Stimulated activated CD8-positive, alpha-beta memory T cell treated with anti-CD3 and anti-CD28 coated beads, Interleukin-4, amount 100 ng/mL, for 1 hour (primary cell): Measurements from ENCODE around the gene LRRC8A.

Source experiments
- DNase-seq, 2 donors: peaks; one replicate each; pipeline ENCODE4 v3.0.0-alpha.2; 2020; ENCODE audit warnings: low read depth in 2 of 2, low spot score in 1 of 2

The LRRC8A gene

GRCh38 chr9:128901379-128901778 is 19.4 kb downstream of the LRRC8A start:
- DNase-seq = no peak

GRCh38 chr9:128901822-128902221 is 19.9 kb downstream of the LRRC8A start:
- no peak for DNase-seq

- peak; percentile 59 to 75 for DNase-seq
Observed at GRCh38 chr9:128902351-128903078, 20.6 kb downstream of the LRRC8A start.

GRCh38 chr9:128903079-128903461 is 21.1 kb downstream of the LRRC8A start:
- DNase-seq = no peak

- no peak for DNase-seq
Observed at GRCh38 chr9:128903871-128904620, 22.1 kb downstream of the LRRC8A start.

DNA sequence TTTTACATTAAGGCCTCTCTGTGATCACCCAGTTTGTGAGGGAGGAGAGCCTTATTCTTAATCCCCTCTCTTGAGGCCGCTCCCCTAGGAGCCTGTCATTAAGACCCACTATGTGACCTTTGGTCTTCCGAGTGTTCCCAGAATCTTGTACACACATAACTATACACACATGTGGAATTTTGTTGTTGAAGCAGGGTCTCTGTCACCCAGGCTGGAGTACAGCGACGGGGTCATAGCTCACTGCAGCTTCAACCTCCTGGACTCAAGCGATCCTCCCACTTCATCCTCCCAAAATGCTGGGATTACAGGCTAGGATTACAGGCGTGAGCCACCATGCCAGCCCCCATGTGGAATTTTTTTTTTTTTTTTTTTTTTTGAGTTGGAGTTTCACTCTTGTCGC is 24.0 kb downstream of the LRRC8A start:
- no peak for DNase-seq

GRCh38 chr9:128906741-128907140 is 24.8 kb downstream of the LRRC8A start:
- DNase-seq = no peak

GRCh38 chr9:128908372-128908771 is 26.4 kb downstream of the LRRC8A start:
- DNase-seq = no peak

GRCh38 chr9:128909859-128910258 is 27.9 kb downstream of the LRRC8A start:
- DNase-seq = no peak

DNA sequence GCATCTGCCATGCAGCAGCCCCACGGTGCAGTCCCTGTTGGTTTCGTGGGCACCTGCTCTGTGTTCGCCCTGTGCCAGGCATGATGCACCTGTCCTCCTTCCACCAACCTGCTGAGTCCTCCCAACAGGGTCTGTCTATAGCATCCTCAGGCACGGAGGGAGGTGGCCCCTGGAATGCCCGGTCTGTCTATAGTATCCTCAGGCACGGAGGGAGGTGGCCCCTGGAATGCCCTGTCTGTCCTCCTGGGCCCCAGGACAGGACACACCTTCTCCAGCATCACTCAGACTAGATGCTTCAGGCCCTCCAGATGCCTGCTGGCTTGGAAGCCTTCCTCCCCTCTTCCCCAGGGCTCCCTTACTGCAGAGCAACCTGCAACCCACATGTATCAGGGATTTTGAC is 29.0 kb downstream of the LRRC8A start:
- DNase-seq = no peak

GRCh38 chr9:128911529-128912035 is 29.6 kb downstream of the LRRC8A start:
- DNase-seq = no peak

GRCh38 chr9:128912270-128912853 is 30.4 kb downstream of the LRRC8A start:
- no peak for DNase-seq

GRCh38 chr9:128913048-128913900 is 31.3 kb downstream of the LRRC8A start:
- no peak for DNase-seq

DNA sequence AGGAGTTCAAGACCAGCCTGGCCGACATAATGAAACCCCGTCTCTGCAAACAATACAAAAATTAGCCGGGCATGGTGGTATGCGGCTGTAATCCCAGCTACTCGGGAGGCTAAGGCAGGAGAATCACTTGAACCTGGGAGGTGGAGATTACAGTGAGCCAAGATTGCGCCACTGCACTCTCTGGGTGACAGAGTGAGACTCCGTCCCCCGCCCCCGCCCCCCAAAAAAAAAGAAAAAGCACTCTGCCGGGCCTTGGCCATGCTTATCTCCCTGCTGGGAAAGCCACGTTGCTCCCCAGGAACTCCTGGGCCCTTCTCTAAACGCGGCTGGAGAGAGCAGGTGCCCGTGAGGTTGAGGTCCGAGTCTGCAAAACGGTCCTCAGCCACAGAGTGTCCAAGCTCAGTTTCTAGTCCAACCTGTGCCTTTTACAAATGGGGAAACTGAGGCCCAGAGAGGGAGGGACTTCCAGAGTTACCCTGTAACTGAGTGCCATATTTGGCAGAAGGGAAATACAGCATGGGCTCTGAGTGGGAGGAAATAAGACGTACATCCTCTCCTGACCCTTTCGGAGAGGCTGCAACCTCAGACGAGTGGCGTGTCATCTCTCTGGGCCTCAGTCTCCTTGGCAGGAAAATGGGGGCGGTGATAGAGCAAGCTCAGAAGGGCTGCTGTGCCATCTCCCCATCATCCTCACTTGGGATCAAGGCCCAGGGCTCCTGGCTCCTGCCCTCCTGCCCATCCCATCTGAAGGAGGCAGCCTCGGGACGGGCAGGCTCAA is 32.3 kb downstream of the LRRC8A start:
- DNase-seq = no peak

DNA sequence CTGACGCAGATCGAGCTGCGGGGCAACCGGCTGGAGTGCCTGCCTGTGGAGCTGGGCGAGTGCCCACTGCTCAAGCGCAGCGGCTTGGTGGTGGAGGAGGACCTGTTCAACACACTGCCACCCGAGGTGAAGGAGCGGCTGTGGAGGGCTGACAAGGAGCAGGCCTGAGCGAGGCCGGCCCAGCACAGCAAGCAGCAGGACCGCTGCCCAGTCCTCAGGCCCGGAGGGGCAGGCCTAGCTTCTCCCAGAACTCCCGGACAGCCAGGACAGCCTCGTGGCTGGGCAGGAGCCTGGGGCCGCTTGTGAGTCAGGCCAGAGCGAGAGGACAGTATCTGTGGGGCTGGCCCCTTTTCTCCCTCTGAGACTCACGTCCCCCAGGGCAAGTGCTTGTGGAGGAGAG is 34.3 kb downstream of the LRRC8A start:
- DNase-seq = no peak

DNA sequence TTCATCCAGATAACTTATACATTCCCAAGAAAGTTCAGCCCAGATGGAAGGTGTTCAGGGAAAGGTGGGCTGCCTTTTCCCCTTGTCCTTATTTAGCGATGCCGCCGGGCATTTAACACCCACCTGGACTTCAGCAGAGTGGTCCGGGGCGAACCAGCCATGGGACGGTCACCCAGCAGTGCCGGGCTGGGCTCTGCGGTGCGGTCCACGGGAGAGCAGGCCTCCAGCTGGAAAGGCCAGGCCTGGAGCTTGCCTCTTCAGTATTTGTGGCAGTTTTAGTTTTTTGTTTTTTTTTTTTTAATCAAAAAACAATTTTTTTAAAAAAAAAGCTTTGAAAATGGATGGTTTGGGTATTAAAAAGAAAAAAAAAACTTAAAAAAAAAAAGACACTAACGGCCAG is 34.8 kb downstream of the LRRC8A start:
- DNase-seq = no peak

DNA sequence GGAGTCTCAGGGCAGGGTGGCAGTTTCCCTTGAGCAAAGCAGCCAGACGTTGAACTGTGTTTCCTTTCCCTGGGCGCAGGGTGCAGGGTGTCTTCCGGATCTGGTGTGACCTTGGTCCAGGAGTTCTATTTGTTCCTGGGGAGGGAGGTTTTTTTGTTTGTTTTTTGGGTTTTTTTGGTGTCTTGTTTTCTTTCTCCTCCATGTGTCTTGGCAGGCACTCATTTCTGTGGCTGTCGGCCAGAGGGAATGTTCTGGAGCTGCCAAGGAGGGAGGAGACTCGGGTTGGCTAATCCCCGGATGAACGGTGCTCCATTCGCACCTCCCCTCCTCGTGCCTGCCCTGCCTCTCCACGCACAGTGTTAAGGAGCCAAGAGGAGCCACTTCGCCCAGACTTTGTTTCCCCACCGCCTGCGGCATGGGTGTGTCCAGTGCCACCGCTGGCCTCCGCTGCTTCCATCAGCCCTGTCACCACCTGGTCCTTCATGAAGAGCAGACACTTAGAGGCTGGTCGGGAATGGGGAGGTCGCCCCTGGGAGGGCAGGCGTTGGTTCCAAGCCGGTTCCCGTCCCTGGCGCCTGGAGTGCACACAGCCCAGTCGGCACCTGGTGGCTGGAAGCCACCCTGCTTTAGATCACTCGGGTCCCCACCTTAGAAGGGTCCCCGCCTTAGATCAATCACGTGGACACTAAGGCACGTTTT is 35.4 kb downstream of the LRRC8A start:
- no peak for DNase-seq

DNA sequence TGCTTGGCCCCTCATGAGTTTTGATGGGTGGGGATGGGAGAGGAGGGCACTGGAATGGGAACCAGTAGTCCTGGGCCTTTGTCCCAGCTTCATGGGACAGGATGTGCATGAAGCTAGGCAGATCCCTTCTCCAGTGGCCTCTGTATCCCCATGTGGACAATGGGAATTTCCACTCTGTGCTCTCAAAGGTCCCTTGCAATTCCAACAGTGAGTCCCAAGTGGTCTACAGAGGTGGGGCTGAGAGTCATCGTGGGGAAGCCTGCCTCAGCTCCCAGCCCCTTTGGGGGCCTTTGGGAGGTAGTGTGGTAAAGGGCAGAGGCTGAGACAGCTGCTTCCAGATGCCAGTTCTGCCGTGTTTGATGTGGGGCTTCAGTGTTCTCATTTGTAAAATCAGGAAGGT is 37.0 kb downstream of the LRRC8A start:
- no peak for DNase-seq

GRCh38 chr9:128919402-128920089 is 37.6 kb downstream of the LRRC8A start:
- DNase-seq = no peak
